K562 (cell line): ENCODE data around the gene RIMBP3C. TPM values are rescaled to one million over a fixed set of nuclear protein-coding genes. Genes with fewer than 3 reads are reported as not detected.
A peak's percentile ranks its signal among the peaks of the same experiment; 100 is the strongest.

Experiments used
- RAD21 ChIP-seq, 2 experiments: fragments of 250-450 bp in 1 of 2; fragments of 450-650 bp in 1 of 2; sonication (Bioruptor Pico) in 1 of 2; formaldehyde crosslinking in 1 of 2; IDR thresholded peaks in 1 of 2; conservative IDR thresholded peaks in 1 of 2; 2 replicates each; pipeline versions ENCODE4 v1.4.0 to v1.8.0; 2020 to 2022; ENCODE audit warnings: mild to moderate bottlenecking in 2 of 2, moderate library complexity in 1 of 2
- RBM39 ChIP-seq: fragments of 200-400 bp; formaldehyde crosslinking; optimal IDR thresholded peaks from 2 replicates; pipeline ENCODE3; 2018; ENCODE audit warnings: low read depth, low read length
- TBL1XR1 ChIP-seq, 2 experiments: IDR thresholded peaks; 2 replicates each; pipeline ENCODE4 v1.6.1; 2012; ENCODE audit warnings: improper control_type of control experiment in 2 of 2, low read length in 2 of 2, mild to moderate bottlenecking in 1 of 2
- ZNF140 ChIP-seq: fragments of 250-450 bp; sonication (Bioruptor Pico); IDR thresholded peaks from 2 replicates; pipeline ENCODE4 v1.8.0; 2021; ENCODE audit warnings: moderate library complexity, mild to moderate bottlenecking, inconsistent platforms
- polyA plus RNA-seq, 8 experiments: library from polyadenylated mRNA; depleted of rRNA in 4 of 8; stranded (reverse) in 5 of 8; unstranded in 3 of 8; fragments of >200 nt; fragmentation: Nextera tagmentation in 2 of 8; fragmentation: Illumina TruSeq in 1 of 8; extraction: Ambion mirVana in 2 of 8; extraction: Trizol in 1 of 8; gene quantifications; 2 replicates each; pipeline versions ENCODE4 v1.2.1 to v1.2.3, GENCODE V29; 2011 to 2014; ENCODE audit warnings: inconsistent platforms in 1 of 8, missing spikeins in 1 of 8
- total RNA-seq, 7 experiments: library from RNA; depleted of rRNA in 6 of 7; stranded (reverse); fragments of >200 nt in 6 of 7; fragmentation: Illumina TruSeq in 2 of 7; extraction: Trizol in 2 of 7; gene quantifications; 2 replicates each; pipeline versions ENCODE4 v1.2.1 to v1.2.3, GENCODE V29; 2011 to 2021; ENCODE audit warnings: low replicate concordance in 1 of 7
- TF ChIP-seq, protein P1 (sequence below): fragments of 450-650 bp; formaldehyde crosslinking; IDR thresholded peaks from 2 replicates; pipeline ENCODE4 v1.4.0; 2022; ENCODE audit warnings: missing genetic modification characterization
- TF ChIP-seq, protein P2 (sequence below): fragments of 250-450 bp; sonication (Bioruptor Pico); IDR thresholded peaks from 2 replicates; pipeline ENCODE4 v1.8.0; 2022; ENCODE audit warnings: inconsistent platforms, mild to moderate bottlenecking, moderate library complexity, borderline replicate concordance
- TF ChIP-seq, protein P3 (sequence below), 2 experiments: fragments of 450-650 bp in 1 of 2; sonication (generic) in 1 of 2; formaldehyde crosslinking in 1 of 2; IDR thresholded peaks; 2 replicates each; pipeline versions ENCODE4 v1.7.1 to v1.9.0; 2016 to 2022; ENCODE audit warnings: inconsistent platforms in 1 of 2, mild to moderate bottlenecking in 1 of 2, missing genetic modification reagents in 1 of 2
- TF ChIP-seq, protein P4 (sequence below): fragments of 450-650 bp; formaldehyde crosslinking; IDR thresholded peaks from 2 replicates; pipeline ENCODE4 v1.4.0; 2020; ENCODE audit warnings: mild to moderate bottlenecking, moderate library complexity
- TF ChIP-seq, protein P5 (sequence below): fragments of 250-450 bp; sonication (Bioruptor Pico); IDR thresholded peaks from 2 replicates; pipeline ENCODE4 v1.8.0; 2022; ENCODE audit warnings: moderate library complexity, mild to moderate bottlenecking, inconsistent platforms

RIMBP3C gene
- total and polyA plus RNA-seq, 9 of the 15 experiments (the other 6 are each of a cell fraction or from before 2014, with no cell fraction given) = 0.09 to 0.98 (median 0.17) TPM; not detected in 2

DNA sequence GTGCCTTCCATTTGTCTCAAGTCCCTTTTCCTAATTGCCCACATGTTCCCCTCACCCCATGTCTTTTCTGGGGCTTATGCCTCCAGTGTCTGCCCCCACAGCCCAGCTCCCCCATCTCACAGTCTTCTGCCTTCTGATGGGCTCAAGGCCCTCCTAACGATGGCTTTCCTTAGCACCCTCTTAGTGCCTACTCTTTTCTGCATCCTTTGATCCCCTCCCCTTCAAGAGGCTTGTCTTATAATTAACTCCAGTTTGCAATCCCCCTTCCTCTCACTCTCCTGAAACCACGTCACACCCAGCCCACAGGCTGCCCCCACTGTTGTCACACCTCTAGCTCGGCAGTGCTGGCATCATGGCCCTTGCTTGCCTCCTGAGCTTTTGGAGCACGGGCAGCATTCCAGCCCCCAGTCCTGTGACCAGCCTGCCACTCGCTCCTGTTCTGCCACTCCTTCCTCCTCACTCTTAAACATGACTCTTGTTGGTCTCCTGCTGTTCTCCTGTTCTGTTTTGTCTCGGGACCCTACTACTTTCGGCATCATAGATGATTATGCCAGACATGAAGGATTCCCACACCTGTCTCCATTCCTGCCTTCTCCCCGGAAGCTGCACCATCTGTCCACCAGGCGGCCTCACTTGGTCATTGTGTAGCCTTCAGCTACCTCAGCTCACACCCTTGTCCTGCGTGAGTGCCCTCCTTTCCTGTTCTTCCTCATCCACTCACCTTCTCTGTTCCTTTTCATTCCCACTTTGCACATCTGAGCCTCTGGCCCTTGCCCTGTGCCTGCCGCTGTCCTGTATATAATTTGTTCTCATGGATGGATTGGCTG lies 42.4 kb upstream of the RIMBP3C start (continued):
- TF ChIP-seq, protein P1, sequence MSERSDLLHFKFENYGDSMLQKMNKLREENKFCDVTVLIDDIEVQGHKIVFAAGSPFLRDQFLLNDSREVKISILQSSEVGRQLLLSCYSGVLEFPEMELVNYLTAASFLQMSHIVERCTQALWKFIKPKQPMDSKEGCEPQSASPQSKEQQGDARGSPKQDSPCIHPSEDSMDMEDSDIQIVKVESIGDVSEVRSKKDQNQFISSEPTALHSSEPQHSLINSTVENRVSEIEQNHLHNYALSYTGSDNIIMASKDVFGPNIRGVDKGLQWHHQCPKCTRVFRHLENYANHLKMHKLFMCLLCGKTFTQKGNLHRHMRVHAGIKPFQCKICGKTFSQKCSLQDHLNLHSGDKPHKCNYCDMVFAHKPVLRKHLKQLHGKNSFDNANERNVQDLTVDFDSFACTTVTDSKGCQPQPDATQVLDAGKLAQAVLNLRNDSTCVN (CRISPR knock-in tag) = 0 out of 2 replicates have a peak, but pooled peaks have one; percentile 20
- TF ChIP-seq RBM39 (peak; percentile 40), ZNF140 (CRISPR knock-in tag) (no peak), RAD21 (CRISPR knock-in tag; conservative IDR thresholded peaks at IDR 0.05 in 1 of 2, IDR thresholded peaks at IDR 0.05 in 1 of 2) (peak; percentile 53 to 97; a peak in 3 of 4 replicates), TBL1XR1 (IDR thresholded peaks at IDR 0.05; ENCODE audit: low read length in 2 of 2) (0 out of 4 replicates have a peak, but pooled peaks of 1 of the 2 experiments have one; percentile 6)
- TF ChIP-seq, protein P2, sequence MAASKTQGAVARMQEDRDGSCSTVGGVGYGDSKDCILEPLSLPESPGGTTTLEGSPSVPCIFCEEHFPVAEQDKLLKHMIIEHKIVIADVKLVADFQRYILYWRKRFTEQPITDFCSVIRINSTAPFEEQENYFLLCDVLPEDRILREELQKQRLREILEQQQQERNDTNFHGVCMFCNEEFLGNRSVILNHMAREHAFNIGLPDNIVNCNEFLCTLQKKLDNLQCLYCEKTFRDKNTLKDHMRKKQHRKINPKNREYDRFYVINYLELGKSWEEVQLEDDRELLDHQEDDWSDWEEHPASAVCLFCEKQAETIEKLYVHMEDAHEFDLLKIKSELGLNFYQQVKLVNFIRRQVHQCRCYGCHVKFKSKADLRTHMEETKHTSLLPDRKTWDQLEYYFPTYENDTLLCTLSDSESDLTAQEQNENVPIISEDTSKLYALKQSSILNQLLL (CRISPR knock-in tag) = peak; percentile 54; the same call in 1 of the 2 replicates
- TF ChIP-seq, protein P3, sequence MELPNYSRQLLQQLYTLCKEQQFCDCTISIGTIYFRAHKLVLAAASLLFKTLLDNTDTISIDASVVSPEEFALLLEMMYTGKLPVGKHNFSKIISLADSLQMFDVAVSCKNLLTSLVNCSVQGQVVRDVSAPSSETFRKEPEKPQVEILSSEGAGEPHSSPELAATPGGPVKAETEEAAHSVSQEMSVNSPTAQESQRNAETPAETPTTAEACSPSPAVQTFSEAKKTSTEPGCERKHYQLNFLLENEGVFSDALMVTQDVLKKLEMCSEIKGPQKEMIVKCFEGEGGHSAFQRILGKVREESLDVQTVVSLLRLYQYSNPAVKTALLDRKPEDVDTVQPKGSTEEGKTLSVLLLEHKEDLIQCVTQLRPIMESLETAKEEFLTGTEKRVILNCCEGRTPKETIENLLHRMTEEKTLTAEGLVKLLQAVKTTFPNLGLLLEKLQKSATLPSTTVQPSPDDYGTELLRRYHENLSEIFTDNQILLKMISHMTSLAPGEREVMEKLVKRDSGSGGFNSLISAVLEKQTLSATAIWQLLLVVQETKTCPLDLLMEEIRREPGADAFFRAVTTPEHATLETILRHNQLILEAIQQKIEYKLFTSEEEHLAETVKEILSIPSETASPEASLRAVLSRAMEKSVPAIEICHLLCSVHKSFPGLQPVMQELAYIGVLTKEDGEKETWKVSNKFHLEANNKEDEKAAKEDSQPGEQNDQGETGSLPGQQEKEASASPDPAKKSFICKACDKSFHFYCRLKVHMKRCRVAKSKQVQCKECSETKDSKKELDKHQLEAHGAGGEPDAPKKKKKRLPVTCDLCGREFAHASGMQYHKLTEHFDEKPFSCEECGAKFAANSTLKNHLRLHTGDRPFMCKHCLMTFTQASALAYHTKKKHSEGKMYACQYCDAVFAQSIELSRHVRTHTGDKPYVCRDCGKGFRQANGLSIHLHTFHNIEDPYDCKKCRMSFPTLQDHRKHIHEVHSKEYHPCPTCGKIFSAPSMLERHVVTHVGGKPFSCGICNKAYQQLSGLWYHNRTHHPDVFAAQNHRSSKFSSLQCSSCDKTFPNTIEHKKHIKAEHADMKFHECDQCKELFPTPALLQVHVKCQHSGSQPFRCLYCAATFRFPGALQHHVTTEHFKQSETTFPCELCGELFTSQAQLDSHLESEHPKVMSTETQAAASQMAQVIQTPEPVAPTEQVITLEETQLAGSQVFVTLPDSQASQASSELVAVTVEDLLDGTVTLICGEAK (IDR thresholded peaks at IDR 0.05) = no peak
- TF ChIP-seq, protein P3 (CRISPR knock-in tag; IDR thresholded peaks at IDR 0.05) = 0 out of 2 replicates have a peak, but pooled peaks have one; percentile 8
- TF ChIP-seq, protein P4, sequence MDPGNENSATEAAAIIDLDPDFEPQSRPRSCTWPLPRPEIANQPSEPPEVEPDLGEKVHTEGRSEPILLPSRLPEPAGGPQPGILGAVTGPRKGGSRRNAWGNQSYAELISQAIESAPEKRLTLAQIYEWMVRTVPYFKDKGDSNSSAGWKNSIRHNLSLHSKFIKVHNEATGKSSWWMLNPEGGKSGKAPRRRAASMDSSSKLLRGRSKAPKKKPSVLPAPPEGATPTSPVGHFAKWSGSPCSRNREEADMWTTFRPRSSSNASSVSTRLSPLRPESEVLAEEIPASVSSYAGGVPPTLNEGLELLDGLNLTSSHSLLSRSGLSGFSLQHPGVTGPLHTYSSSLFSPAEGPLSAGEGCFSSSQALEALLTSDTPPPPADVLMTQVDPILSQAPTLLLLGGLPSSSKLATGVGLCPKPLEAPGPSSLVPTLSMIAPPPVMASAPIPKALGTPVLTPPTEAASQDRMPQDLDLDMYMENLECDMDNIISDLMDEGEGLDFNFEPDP (CRISPR knock-in tag) = 0 out of 2 replicates have a peak, but pooled peaks have one; percentile 22
- TF ChIP-seq, protein P5, sequence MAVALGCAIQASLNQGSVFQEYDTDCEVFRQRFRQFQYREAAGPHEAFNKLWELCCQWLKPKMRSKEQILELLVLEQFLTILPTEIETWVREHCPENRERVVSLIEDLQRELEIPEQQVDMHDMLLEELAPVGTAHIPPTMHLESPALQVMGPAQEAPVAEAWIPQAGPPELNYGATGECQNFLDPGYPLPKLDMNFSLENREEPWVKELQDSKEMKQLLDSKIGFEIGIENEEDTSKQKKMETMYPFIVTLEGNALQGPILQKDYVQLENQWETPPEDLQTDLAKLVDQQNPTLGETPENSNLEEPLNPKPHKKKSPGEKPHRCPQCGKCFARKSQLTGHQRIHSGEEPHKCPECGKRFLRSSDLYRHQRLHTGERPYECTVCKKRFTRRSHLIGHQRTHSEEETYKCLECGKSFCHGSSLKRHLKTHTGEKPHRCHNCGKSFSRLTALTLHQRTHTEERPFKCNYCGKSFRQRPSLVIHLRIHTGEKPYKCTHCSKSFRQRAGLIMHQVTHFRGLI (CRISPR knock-in tag) = no peak
